NB4 (cell line): Measurements from ENCODE around the gene TUBGCP2.
A peak's percentile ranks its signal among the peaks of the same experiment; 100 is the strongest.

Experiments used
- DNase-seq: peaks from one replicate; pipeline ENCODE4 v3.0.0; 2010; ENCODE audit warnings: low read depth
- H3K4me3 ChIP-seq: one replicate; pipeline ENCODE4 v1.5.1; 2011; ENCODE audit warnings: mild to moderate bottlenecking, low read depth, low read length, moderate library complexity
- CTCF ChIP-seq: IDR thresholded peaks from one replicate; pipeline ENCODE4 v1.5.1; 2012; ENCODE audit warnings: low read depth, low read length
- MAX ChIP-seq: IDR thresholded peaks from 2 replicates; pipeline ENCODE4 v1.6.1; 2011; ENCODE audit warnings: low read depth, low read length
- MYC ChIP-seq: IDR thresholded peaks from 2 replicates; pipeline ENCODE4 v1.6.1; 2011; ENCODE audit warnings: low read depth, low read length
- POLR2A ChIP-seq: IDR thresholded peaks from 2 replicates; pipeline ENCODE4 v1.6.1; 2011; ENCODE audit warnings: mild to moderate bottlenecking; ENCODE audit not compliant: insufficient read length; ENCODE audit errors: extremely low read depth

TUBGCP2 gene

GRCh38 chr10:133281628-133282372 is 26.9 kb downstream of the TUBGCP2 start:
- TF ChIP-seq MAX = no peak
- TF ChIP-seq MYC = no peak
- no peak for TF ChIP-seq CTCF
- TF ChIP-seq POLR2A = no peak
- no peak for DNase-seq
- H3K4me3 ChIP-seq = no peak overlapping the region

- H3K4me3 ChIP-seq = no peak overlapping the region
- TF ChIP-seq POLR2A = no peak
- no peak for TF ChIP-seq MYC
- TF ChIP-seq MAX = no peak
- no peak for TF ChIP-seq CTCF
- no peak for DNase-seq
Measured at GRCh38 chr10:133281084-133281483, 27.6 kb downstream of the TUBGCP2 start.

- no peak for DNase-seq
- TF ChIP-seq MYC = no peak
- no peak overlapping the region for H3K4me3 ChIP-seq
Measured at GRCh38 chr10:133280391-133281059, 28.1 kb downstream of the TUBGCP2 start.

- no peak for TF ChIP-seq MYC
- peak; percentile 16; the same call in 1 of the 2 replicates for TF ChIP-seq MAX
- peak; percentile 90 for DNase-seq
- peak overlapping the region; percentile 37 for H3K4me3 ChIP-seq
Measured at GRCh38 chr10:133279326-133280226, 29.1 kb downstream of the TUBGCP2 start.

GRCh38 chr10:133278577-133279265 is 30.0 kb downstream of the TUBGCP2 start:
- DNase-seq = peak; percentile 98
- peak overlapping the region; percentile 37 for H3K4me3 ChIP-seq
- TF ChIP-seq MYC = peak; percentile 79
- peak; percentile 76 for TF ChIP-seq MAX
- TF ChIP-seq CTCF = no peak
- TF ChIP-seq POLR2A = peak; percentile 47

- TF ChIP-seq CTCF (no peak), MAX (peak; percentile 89), MYC (peak; percentile 74), POLR2A (no peak)
- DNase-seq = peak; percentile 77
- H3K4me3 ChIP-seq = peak overlapping the region; percentile 43
Measured at GRCh38 chr10:133277993-133278576, 30.6 kb downstream of the TUBGCP2 start.
